Osteocyte (in vitro differentiated cells): Measurements from ENCODE around the gene FBXO38. TPM values are rescaled to one million over a fixed set of nuclear protein-coding genes. Genes with fewer than 3 reads are reported as not detected.

Source experiments
- DNase-seq: peaks from one replicate; pipeline ENCODE4 v3.0.0; 2021; ENCODE audit warnings: mixed read lengths; ENCODE audit not compliant: unreplicated experiment; ENCODE audit errors: extremely low spot score
- H3K27ac Mint-ChIP-seq: one replicate; pipeline ENCODE4 v1.8.0; 2021; ENCODE audit warnings: mild to moderate bottlenecking, mixed read lengths; ENCODE audit not compliant: unreplicated experiment
- H3K27me3 Mint-ChIP-seq: one replicate; pipeline ENCODE4 v1.8.0; 2021; ENCODE audit warnings: mixed read lengths; ENCODE audit not compliant: unreplicated experiment
- H3K36me3 Mint-ChIP-seq: one replicate; pipeline ENCODE4 v1.8.0; 2021; ENCODE audit warnings: mixed read lengths; ENCODE audit not compliant: unreplicated experiment
- H3K4me1 Mint-ChIP-seq: one replicate; pipeline ENCODE4 v1.8.0; 2021; ENCODE audit warnings: mixed read lengths; ENCODE audit not compliant: unreplicated experiment
- H3K4me3 Mint-ChIP-seq: one replicate; pipeline ENCODE4 v1.8.0; 2021; ENCODE audit warnings: mild to moderate bottlenecking, moderate library complexity, mixed read lengths; ENCODE audit not compliant: unreplicated experiment
- H3K9me3 Mint-ChIP-seq: one replicate; pipeline ENCODE4 v1.8.0; 2021; ENCODE audit warnings: mixed read lengths; ENCODE audit not compliant: unreplicated experiment
- total RNA-seq: library from RNA; stranded (reverse); gene quantifications from 2 replicates; pipeline ENCODE4 v1.2.1, GENCODE V29; 2021
- TF ChIP-seq, protein P1 (sequence below): fragments of 200-600 bp; sonication (generic); IDR thresholded peaks from 2 replicates; pipeline ENCODE4 v1.5.0; 2021; ENCODE audit warnings: antibody characterized with exemption, mild to moderate bottlenecking, moderate library complexity

FBXO38 gene
- total RNA-seq, 1 donor from 2014 or later, result 50.1 TPM

DNA sequence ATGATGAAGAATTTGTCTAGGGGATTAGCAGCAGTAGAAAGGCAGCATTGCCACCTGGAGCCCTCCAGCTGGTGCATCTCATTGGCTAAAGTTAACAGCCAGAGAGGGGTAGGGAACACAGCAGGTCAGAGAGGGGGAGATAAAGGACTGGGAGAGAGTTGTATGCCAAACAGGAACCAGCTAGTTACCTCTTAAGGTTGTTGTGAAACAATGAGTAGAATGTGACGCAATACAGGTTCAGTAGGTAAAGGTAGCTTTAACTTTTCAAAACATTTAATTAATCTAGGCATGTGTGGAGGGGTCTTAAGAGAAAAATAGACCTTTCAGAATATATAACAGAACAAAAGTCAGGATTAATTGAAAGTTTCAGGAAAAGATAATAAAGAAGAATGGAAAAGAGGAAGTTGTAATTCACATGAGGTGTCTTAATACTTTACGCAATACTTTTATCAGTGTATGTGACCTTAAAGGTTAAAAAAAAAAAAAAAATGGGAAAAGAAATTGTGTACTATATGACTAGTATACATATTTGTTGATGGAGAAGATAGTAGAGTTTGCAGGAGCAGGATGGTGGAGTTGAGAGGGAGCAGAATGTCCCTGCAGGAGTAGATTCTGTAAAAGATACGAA, 14.3 kb downstream of the FBXO38 start:
- no peak overlapping the region for H3K27ac Mint-ChIP-seq
- H3K4me1 Mint-ChIP-seq, result peaks cover 24% of the 10 kb centered on the region
- H3K36me3 Mint-ChIP-seq, result peaks cover 57% of the 10 kb centered on the region
- TF ChIP-seq, protein P1, sequence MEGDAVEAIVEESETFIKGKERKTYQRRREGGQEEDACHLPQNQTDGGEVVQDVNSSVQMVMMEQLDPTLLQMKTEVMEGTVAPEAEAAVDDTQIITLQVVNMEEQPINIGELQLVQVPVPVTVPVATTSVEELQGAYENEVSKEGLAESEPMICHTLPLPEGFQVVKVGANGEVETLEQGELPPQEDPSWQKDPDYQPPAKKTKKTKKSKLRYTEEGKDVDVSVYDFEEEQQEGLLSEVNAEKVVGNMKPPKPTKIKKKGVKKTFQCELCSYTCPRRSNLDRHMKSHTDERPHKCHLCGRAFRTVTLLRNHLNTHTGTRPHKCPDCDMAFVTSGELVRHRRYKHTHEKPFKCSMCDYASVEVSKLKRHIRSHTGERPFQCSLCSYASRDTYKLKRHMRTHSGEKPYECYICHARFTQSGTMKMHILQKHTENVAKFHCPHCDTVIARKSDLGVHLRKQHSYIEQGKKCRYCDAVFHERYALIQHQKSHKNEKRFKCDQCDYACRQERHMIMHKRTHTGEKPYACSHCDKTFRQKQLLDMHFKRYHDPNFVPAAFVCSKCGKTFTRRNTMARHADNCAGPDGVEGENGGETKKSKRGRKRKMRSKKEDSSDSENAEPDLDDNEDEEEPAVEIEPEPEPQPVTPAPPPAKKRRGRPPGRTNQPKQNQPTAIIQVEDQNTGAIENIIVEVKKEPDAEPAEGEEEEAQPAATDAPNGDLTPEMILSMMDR, result no peak
- H3K27me3 Mint-ChIP-seq, result no peaks in the 10 kb centered on the region
- H3K9me3 Mint-ChIP-seq, result no peaks in the 10 kb centered on the region
- DNase-seq, result no peak
- no peak overlapping the region for H3K4me3 Mint-ChIP-seq

DNA sequence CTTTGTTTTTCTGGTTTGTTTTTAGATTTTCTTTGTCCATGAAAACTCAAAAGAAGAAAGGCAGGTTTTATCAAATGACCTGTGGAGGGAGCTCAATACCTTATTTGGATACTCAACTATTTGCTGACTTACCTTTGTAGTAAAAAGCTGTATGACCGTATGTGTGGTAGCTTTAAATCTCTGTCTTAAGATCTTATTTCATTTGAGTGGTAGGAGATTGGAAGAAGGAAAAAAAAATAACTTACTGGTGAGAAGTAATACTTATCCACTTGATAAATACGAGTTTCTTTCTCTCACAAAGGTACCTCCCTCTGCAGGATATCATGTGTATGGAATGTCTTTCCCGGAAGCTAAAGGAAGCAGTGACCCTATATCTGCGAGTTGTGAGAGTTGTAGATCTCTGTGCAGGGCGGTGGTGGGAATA, 15.0 kb downstream of the FBXO38 start:
- Mint-ChIP-seq H3K36me3 (peaks cover 61% of the 10 kb centered on the region), H3K4me3 (no peak overlapping the region), H3K4me1 (peaks cover 24% of the 10 kb centered on the region), H3K27me3 (no peaks in the 10 kb centered on the region), H3K9me3 (no peaks in the 10 kb centered on the region), H3K27ac (no peak overlapping the region)
- TF ChIP-seq, protein P1, result no peak
- DNase-seq, result no peak

DNA sequence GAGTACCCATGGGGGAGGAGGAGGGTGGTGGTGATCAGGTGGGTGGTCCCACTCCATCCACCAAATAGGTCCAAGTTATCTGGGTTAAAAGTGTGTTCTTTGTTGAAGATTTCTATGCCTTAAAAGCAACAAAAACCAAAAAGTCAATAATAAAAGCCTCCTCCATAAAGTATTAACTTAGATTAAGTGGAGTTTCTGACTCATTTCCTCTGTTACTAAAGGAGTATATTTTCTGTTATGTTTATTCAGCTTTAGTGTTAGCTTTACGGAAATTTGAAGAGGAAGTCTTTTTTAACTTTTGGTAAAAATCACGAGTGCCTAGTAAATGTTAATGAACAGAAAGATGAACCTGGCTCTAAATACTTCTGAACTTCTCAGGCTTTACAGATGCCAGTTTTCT, 17.8 kb downstream of the FBXO38 start:
- Mint-ChIP-seq H3K27me3 (no peaks in the 10 kb centered on the region), H3K9me3 (no peaks in the 10 kb centered on the region), H3K4me1 (peaks cover 24% of the 10 kb centered on the region), H3K27ac (peak overlapping the region; percentile 93), H3K4me3 (peak overlapping the region; percentile 11), H3K36me3 (peaks cover 69% of the 10 kb centered on the region)
- TF ChIP-seq, protein P1, result no peak
- no peak for DNase-seq

DNA sequence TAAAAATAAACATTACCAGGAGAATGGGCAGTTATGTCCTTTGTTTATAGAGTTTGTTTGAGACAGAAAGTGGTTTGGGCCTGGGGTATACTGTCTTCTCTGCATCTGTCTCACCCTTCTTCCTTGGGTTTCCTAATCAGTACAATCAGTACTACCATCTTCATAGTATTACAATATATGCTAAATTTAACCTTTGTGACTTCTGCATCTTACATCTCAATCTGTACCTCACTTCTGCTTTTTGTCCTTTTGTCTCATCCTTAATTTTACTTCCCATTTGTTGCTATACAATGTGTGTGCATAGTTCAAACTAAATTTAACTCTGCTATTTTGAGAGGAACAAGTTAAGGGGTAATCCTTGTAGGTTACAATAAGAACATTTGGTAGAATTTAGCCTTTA, 19.6 kb downstream of the FBXO38 start:
- no peak overlapping the region for H3K4me3 Mint-ChIP-seq
- TF ChIP-seq, protein P1, result no peak

DNA sequence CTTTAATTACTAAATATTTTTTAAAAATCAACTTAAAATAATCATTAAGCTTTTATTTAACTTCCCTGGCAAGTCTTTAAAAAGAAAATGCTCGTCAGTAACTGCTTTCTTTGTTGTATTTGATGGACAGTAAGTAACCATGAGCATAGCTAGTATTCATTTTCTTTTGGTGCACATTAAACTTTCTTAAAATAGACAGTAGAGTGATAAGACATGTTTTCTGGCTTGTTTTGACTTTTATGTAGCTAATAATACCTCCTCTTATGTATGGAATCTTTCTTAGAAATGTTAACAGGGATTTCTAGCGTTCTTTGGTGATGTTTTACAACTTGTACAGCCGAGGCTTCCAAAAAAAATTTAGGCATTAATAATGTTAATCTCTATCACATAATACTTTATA, 22.6 kb downstream of the FBXO38 start:
- H3K36me3 Mint-ChIP-seq, result peaks cover 68% of the 10 kb centered on the region

More for the DNA sequence above, 19.6 kb downstream of the FBXO38 start:
- Mint-ChIP-seq H3K9me3 (no peaks in the 10 kb centered on the region), H3K36me3 (peaks cover 73% of the 10 kb centered on the region), H3K4me1 (peaks cover 24% of the 10 kb centered on the region), H3K27ac (no peak overlapping the region), H3K27me3 (no peaks in the 10 kb centered on the region)
- DNase-seq, result no peak

More for the DNA sequence above, 22.6 kb downstream of the FBXO38 start:
- Mint-ChIP-seq H3K9me3 (no peaks in the 10 kb centered on the region), H3K27ac (no peak overlapping the region), H3K27me3 (no peaks in the 10 kb centered on the region), H3K4me1 (peaks cover 11% of the 10 kb centered on the region), H3K4me3 (no peak overlapping the region)
- DNase-seq, result no peak
- TF ChIP-seq, protein P1, result no peak
